OCI-M1 (cell line): ENCODE measurements around the gene UBALD2.
"Not testable (repeated sequence)": the region's sequence is repeated elsewhere in the genome, so short reads cannot be mapped to it uniquely, and the experiment has no call there.

ENCODE experiments used
- DNase-seq: peaks from one replicate; lab custom pipeline; 2025; lab: John Stamatoyannopoulos, UW

UBALD2 gene

GRCh38 chr17:76265624-76266243, 586 bp downstream of the UBALD2 start:
- DNase-seq, result peak; percentile 48

GRCh38 chr17:76266244-76266938, 1.2 kb downstream of the UBALD2 start:
- peak; percentile 50 for DNase-seq

GRCh38 chr17:76267051-76267576, 2.0 kb downstream of the UBALD2 start:
- DNase-seq, result no peak

- DNase-seq, result not testable (repeated sequence)
These were observed 2.4 kb downstream of the UBALD2 start for GRCh38 chr17:76267581-76268001.

- peak; percentile 88 for DNase-seq
These were observed 3.0 kb downstream of the UBALD2 start for GRCh38 chr17:76268015-76268749.

GRCh38 chr17:76268991-76269981, 4.1 kb downstream of the UBALD2 start:
- peak; percentile 52 for DNase-seq

GRCh38 chr17:76270127-76270592, 5.0 kb downstream of the UBALD2 start:
- DNase-seq, result no peak

- no peak for DNase-seq
These were observed 5.9 kb downstream of the UBALD2 start for GRCh38 chr17:76270770-76271668.

- no peak for DNase-seq
These were observed 6.8 kb downstream of the UBALD2 start for GRCh38 chr17:76271669-76272540.

GRCh38 chr17:76272541-76273444, 7.6 kb downstream of the UBALD2 start:
- no peak for DNase-seq

GRCh38 chr17:76273445-76274111, 8.4 kb downstream of the UBALD2 start:
- no peak for DNase-seq

- no peak for DNase-seq
These were observed 9.2 kb downstream of the UBALD2 start for GRCh38 chr17:76274112-76274956.

- DNase-seq, result no peak
These were observed 10.4 kb downstream of the UBALD2 start for GRCh38 chr17:76275382-76276068.

- no peak for DNase-seq
These were observed 10.9 kb downstream of the UBALD2 start for GRCh38 chr17:76276069-76276431.

GRCh38 chr17:76276461-76277299, 11.5 kb downstream of the UBALD2 start:
- DNase-seq, result peak; percentile 36
